Bronchial epithelial cell (primary cell): ENCODE data around the gene CA5B. TPM values are rescaled to one million over a fixed set of nuclear protein-coding genes. Genes with fewer than 3 reads are reported as not detected.

ENCODE experiments used
- DNase-seq: peaks from one replicate; pipeline ENCODE4 v3.0.0-alpha.2; 2010; ENCODE audit warnings: low read depth
- FAIRE-seq: peaks from 2 replicates; lab custom pipeline; 2011; peaks lifted over from hg19 to GRCh38; lab: Jason Lieb, UNC
- H3K27me3 ChIP-seq: 2 replicates; pipeline ENCODE4 v1.5.1; 2011; ENCODE audit warnings: low read length; ENCODE audit not compliant: control insufficient read depth, insufficient read depth
- H3K36me3 ChIP-seq: 2 replicates; pipeline ENCODE4 v1.5.1; 2011; ENCODE audit warnings: low read length; ENCODE audit not compliant: control insufficient read depth, insufficient read depth
- H3K4me3 ChIP-seq: 2 replicates; pipeline ENCODE4 v1.5.1; 2011; ENCODE audit warnings: mild to moderate bottlenecking, low read depth, low read length, control low read depth
- total RNA-seq: library from RNA; depleted of rRNA; stranded (reverse); fragments of >200 nt; gene quantifications from 2 replicates; pipeline ENCODE4 v1.2.1, GENCODE V29; 2014
- TF ChIP-seq, protein P1 (sequence below): IDR thresholded peaks from 2 replicates; pipeline ENCODE4 v1.5.1; 2011; ENCODE audit warnings: mild to moderate bottlenecking, moderate library complexity, low read length, control low read depth, inconsistent platforms; ENCODE audit not compliant: insufficient read depth, severe bottlenecking

Gene CA5B
- total RNA-seq, 1 donor from 2014 or later: 6.1 TPM

DNA sequence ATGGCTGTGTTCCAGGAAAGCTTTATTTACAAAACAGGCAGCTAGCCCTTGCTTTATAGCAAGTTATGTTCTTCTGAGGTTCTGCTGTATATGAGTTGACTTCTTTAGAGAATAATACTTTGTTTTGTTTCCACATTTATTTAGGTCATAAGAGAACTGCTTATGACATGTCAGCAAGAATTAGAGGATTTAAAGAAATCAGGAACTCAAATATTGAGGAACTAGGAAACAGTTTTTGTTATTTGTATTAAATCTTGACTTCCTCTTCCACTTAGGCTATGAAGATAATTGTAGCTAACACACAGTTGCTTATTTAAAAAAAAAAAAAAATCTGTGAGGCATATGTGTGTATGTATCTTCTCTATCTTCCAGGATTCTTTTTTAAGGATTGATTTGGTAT is 66.5 kb downstream of the CA5B start:
- TF ChIP-seq, protein P1, sequence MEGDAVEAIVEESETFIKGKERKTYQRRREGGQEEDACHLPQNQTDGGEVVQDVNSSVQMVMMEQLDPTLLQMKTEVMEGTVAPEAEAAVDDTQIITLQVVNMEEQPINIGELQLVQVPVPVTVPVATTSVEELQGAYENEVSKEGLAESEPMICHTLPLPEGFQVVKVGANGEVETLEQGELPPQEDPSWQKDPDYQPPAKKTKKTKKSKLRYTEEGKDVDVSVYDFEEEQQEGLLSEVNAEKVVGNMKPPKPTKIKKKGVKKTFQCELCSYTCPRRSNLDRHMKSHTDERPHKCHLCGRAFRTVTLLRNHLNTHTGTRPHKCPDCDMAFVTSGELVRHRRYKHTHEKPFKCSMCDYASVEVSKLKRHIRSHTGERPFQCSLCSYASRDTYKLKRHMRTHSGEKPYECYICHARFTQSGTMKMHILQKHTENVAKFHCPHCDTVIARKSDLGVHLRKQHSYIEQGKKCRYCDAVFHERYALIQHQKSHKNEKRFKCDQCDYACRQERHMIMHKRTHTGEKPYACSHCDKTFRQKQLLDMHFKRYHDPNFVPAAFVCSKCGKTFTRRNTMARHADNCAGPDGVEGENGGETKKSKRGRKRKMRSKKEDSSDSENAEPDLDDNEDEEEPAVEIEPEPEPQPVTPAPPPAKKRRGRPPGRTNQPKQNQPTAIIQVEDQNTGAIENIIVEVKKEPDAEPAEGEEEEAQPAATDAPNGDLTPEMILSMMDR: no peak
- no peak overlapping the region for H3K4me3 ChIP-seq
- FAIRE-seq (no peak), DNase-seq (no peak)
- no peaks in the 10 kb centered on the region for H3K36me3 ChIP-seq
- H3K27me3 ChIP-seq: no peaks in the 10 kb centered on the region

DNA sequence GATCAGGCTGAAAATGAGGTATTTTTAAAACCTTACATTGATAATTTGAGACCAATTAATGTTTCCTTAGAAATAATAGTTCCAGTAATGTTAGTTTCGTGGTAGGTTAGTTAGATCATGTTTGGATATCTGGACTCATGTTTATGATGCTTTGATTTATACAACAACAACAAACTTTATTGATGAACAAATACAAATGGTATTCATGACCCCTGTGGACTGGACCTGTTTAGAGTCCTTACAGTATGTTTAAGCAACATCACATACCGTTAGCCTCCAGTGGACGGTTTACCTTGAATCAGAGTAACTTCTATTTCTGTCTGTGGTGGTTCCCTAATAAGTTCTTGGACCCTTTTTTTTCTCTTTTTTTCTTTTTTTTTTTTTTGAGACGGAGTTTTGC is 70.2 kb downstream of the CA5B start:
- TF ChIP-seq, protein P1: no peak
- Histone ChIP-seq H3K4me3 (no peak overlapping the region), H3K36me3 (no peaks in the 10 kb centered on the region), H3K27me3 (no peaks in the 10 kb centered on the region)
- DNase-seq (no peak), FAIRE-seq (no peak)

DNA sequence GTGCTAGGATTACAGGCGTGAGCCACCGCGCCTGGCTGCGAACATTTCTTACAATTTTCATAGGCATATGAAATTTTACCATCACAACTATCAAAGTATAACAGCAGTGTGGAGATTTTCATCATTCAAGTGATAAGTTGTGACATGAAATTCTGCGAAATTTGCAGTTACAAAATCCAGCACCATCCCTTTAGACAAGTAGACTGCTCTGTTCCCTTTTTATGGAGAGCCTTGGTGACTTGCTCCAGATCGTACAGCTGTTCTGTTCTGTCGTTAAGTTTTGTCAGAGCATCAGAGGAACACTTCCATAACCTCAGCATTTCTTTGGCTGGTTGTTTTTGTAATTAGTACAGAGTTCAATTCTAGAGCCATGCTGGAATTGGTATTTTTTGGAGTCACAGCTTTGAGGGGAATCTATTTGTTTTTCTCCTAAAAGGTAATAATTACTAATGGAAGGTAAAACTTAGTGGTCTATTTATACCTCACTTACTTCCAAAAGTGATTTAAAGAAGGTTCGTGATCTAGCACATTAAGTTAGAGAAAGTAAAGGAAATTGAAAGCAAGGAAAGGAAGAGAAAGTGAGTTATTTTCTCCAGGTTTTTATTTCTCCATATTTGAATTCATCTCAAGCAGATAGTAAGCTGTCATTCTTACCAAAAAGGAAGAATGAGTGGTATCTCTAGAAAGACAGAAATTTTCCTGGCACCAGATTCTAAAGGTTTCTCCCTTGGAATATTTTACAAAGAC is 74.3 kb downstream of the CA5B start:
- H3K4me3 ChIP-seq: no peak overlapping the region
- TF ChIP-seq, protein P1: no peak
- FAIRE-seq: no peak
- H3K27me3 ChIP-seq: no peaks in the 10 kb centered on the region
- H3K36me3 ChIP-seq: peaks cover 5% of the 10 kb centered on the region
- no peak for DNase-seq

DNA sequence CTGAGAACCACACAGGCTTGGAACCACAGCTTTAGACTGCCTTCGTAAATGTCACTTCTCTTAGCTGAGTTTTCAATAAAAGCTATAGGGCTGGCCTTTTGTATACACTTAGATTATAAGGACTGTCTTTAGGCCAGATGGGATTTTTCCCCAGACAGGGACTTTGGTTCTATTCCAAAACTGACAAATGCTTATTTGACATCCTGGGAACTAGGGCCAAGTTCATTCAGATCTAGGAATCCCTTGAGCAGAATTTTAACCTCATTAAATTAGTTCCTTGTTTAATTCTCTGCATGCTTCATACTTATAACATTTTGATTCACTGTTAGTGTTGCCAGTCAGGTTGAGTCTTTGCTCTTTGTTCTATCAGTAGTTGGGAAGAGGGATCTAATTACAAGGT is 75.3 kb downstream of the CA5B start:
- FAIRE-seq: no peak
- no peak overlapping the region for H3K4me3 ChIP-seq
- H3K27me3 ChIP-seq: no peaks in the 10 kb centered on the region
- TF ChIP-seq, protein P1: no peak
- H3K36me3 ChIP-seq: peaks cover 5% of the 10 kb centered on the region
- DNase-seq: no peak

DNA sequence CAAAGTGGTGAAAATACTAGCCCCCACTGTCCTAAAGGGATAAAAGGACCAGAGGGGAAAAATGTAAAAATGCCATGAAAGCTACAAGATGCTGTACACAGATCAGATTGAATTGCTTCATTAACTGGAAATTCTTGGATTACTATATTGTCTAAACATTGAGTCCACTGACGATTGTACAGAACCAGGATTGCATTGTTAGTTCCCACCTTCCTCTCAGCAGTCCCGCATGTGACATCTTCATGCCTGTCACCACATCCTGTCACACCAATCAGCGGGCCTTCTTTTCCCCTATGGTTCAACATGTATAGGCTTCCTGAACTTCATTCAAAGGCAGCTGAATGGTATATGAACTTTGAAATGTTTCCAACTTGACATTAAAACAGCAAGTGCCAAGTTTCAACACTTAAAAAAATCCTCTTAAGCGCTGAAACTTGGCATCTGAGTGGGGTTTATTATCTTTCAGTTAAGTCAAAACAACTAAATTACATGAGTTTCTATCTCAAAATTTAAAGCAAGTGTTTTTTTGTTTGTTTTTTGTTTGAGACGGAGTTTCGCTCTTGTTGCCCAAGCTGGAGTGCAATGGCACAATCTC is 76.8 kb downstream of the CA5B start:
- Histone ChIP-seq H3K36me3 (peaks cover 5% of the 10 kb centered on the region), H3K27me3 (no peaks in the 10 kb centered on the region), H3K4me3 (no peak overlapping the region)
- no peak for FAIRE-seq
- TF ChIP-seq, protein P1: no peak
- no peak for DNase-seq
